ENCODE data around the gene ACTR3C. TPM values are rescaled to one million over a fixed set of nuclear protein-coding genes. Genes with fewer than 3 reads are reported as not detected.
"Not testable (repeated sequence)": the region's sequence is repeated elsewhere in the genome, so short reads cannot be mapped to it uniquely, and the experiment has no call there.

ACTR3C gene
- total and polyA plus RNA-seq, 9 donors: 1.6 to 11.3 (median 5.7) TPM

GRCh38 chr7:150311711-150312110 is 11.6 kb downstream of the ACTR3C start:
- 71 to 81% (median 76%) methylated on average over 5 of the region's 5 CpGs for WGBS, 3 donors

DNA sequence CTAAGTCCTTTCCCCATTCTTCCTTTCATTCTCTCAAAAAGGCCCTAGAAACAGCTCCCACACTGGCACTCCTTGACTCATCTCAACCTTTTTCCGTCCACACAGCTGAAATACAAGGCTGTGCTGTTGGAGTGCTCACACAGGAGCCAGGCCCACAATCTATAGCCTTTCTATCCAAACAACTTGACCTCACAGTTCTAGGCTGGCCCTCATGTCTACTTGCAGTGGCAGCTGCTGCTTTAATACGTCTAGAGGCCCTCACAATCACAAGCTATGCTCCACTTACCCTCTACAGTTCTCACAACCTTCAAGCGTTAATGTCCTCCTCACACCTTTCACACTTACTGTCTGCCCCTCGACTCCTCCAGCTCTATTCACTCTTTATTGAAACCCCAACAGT is 12.2 kb downstream of the ACTR3C start:
- H3K36me3 ChIP-seq: no peaks in the 10 kb centered on the region
- no peaks in the 10 kb centered on the region for H3K9me3 ChIP-seq
- H3K27ac ChIP-seq: no peak overlapping the region
- intact Hi-C loops (cut with DNase I): no loop called here
- TF ChIP-seq EP300 (IDR thresholded peaks at IDR 0.05): no peak
- TF ChIP-seq POLR2A (IDR thresholded peaks at IDR 0.05): no peak
- TF ChIP-seq CTCF (IDR thresholded peaks at IDR 0.05): no peak
- H3K27me3 ChIP-seq: no peaks in the 10 kb centered on the region
- WGBS, 3 donors: 94 to 98% (median 96%) methylated on average over 4 of the region's 4 CpGs
- no peaks in the 10 kb centered on the region for H3K4me1 ChIP-seq (ENCODE audit: insufficient read depth)
- H3K4me3 ChIP-seq: no peak overlapping the region
- no peak for DNase-seq

More at GRCh38 chr7:150311711-150312110, 11.6 kb downstream of the ACTR3C start:
- DNase-seq: no peak
- Histone ChIP-seq H3K27ac (no peak overlapping the region), H3K9me3 (no peaks in the 10 kb centered on the region), H3K4me3 (no peak overlapping the region), H3K36me3 (no peaks in the 10 kb centered on the region), H3K27me3 (no peaks in the 10 kb centered on the region), H3K4me1 (ENCODE audit: insufficient read depth) (no peaks in the 10 kb centered on the region)
- TF ChIP-seq POLR2A (IDR thresholded peaks at IDR 0.05) (no peak), EP300 (IDR thresholded peaks at IDR 0.05) (no peak), CTCF (IDR thresholded peaks at IDR 0.05) (no peak)
- intact Hi-C loops (cut with DNase I): no loop called here

DNA sequence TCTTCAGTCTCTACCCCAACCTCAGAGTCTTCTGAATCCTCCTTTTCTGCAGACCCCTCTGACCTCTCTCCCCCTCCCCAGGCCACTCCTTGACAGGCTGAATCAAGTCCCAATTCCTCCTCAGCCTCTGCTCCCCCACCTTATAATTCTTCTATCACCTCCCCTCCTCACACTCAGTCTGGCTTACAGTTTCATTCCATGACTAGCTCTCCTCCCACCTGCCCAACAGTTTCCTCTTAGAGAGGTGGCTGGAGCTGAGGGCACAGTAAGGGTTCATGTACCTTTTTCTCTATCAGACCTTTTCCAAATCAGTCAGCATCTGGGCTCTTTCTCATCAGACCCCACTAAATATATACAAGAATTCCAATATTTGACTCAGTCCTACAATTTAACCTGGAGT is 14.8 kb downstream of the ACTR3C start:
- Histone ChIP-seq H3K36me3 (no peaks in the 10 kb centered on the region), H3K9me3 (no peaks in the 10 kb centered on the region), H3K27me3 (no peaks in the 10 kb centered on the region), H3K4me3 (no peak overlapping the region), H3K4me1 (ENCODE audit: insufficient read depth) (no peaks in the 10 kb centered on the region), H3K27ac (no peak overlapping the region)
- no peak for DNase-seq
- TF ChIP-seq POLR2A (IDR thresholded peaks at IDR 0.05) (no peak), CTCF (IDR thresholded peaks at IDR 0.05) (no peak), EP300 (IDR thresholded peaks at IDR 0.05) (no peak)
- intact Hi-C loops (cut with DNase I): no loop called here

GRCh38 chr7:150307904-150308303 is 15.4 kb downstream of the ACTR3C start:
- no peak for DNase-seq
- Histone ChIP-seq H3K4me1 (ENCODE audit: insufficient read depth) (no peaks in the 10 kb centered on the region), H3K36me3 (no peaks in the 10 kb centered on the region), H3K9me3 (no peaks in the 10 kb centered on the region), H3K4me3 (no peak overlapping the region), H3K27me3 (no peaks in the 10 kb centered on the region), H3K27ac (no peak overlapping the region)
- intact Hi-C loops (cut with DNase I): no loop called here
- WGBS, 3 donors: 87 to 93% (median 89%) methylated on average over 9 of the region's 9 CpGs
- TF ChIP-seq POLR2A (IDR thresholded peaks at IDR 0.05) (no peak), CTCF (IDR thresholded peaks at IDR 0.05) (no peak), EP300 (IDR thresholded peaks at IDR 0.05) (no peak)

GRCh38 chr7:150307129-150307528 is 16.2 kb downstream of the ACTR3C start:
- TF ChIP-seq CTCF (IDR thresholded peaks at IDR 0.05) (no peak), EP300 (IDR thresholded peaks at IDR 0.05) (no peak), POLR2A (IDR thresholded peaks at IDR 0.05) (no peak)
- Histone ChIP-seq H3K27me3 (no peaks in the 10 kb centered on the region), H3K4me1 (ENCODE audit: insufficient read depth) (no peaks in the 10 kb centered on the region), H3K4me3 (no peak overlapping the region), H3K27ac (no peak overlapping the region), H3K9me3 (no peaks in the 10 kb centered on the region), H3K36me3 (no peaks in the 10 kb centered on the region)
- WGBS, 3 donors: 86 to 92% (median 91%) methylated on average over 3 of the region's 3 CpGs
- DNase-seq: no peak
- intact Hi-C loops (cut with DNase I): no loop called here

DNA sequence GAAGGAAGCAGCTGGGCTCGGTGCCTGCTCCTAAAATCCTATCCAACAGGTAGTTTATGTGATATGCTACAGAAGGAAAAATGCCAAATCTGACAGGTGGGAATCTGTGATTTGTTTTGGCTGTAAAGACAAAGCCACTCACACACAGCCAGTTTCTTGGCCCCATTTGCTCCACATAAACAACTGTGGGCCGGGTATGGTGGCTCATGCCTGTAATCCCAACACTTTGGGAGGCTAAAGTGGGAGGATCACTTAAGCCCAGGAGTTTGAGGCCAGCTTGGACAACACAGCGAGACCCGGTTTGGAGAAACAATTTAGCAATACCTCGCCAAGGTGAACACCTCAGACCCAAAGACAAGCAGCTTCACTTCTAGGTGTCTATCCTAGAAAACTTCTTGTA is 17.0 kb downstream of the ACTR3C start:
- H3K4me3 ChIP-seq; DNase-seq; intact Hi-C loops (cut with DNase I); H3K36me3 ChIP-seq; H3K4me1 ChIP-seq (ENCODE audit: insufficient read depth); H3K27me3 ChIP-seq; H3K27ac ChIP-seq; H3K9me3 ChIP-seq: not testable (repeated sequence)
- WGBS, 3 donors: 59 to 75% (median 69%) methylated on average over 5 of the region's 5 CpGs

GRCh38 chr7:150305903-150306284 is 17.5 kb downstream of the ACTR3C start:
- DNase-seq; H3K9me3 ChIP-seq; H3K4me3 ChIP-seq; H3K27me3 ChIP-seq; H3K27ac ChIP-seq; H3K36me3 ChIP-seq; H3K4me1 ChIP-seq (ENCODE audit: insufficient read depth); intact Hi-C loops (cut with DNase I): not testable (repeated sequence)
- 45 to 57% (median 50%) methylated on average over 2 of the region's 2 CpGs for WGBS, 3 donors
